ENCODE data around the gene CXorf38.

Gene CXorf38

GRCh38 chrX:40647307-40648197, at the start of gene CXorf38:
CXorf38 (minus strand) TSS chrX:40647561; CDS start chrX:40647520, 41 bp downstream.
- DNase-seq, result peak; percentile 80 to 82

- no peak for DNase-seq
These were observed 47.4 kb upstream of the CXorf38 start for GRCh38 chrX:40694802-40695201.

GRCh38 chrX:40688929-40689328, 41.6 kb upstream of the CXorf38 start:
- DNase-seq, result no peak

GRCh38 chrX:40687169-40687568, 39.8 kb upstream of the CXorf38 start:
- DNase-seq, result no peak

GRCh38 chrX:40685362-40685918, 38.1 kb upstream of the CXorf38 start:
- no peak for DNase-seq

- DNase-seq, result no peak
These were observed 36.7 kb upstream of the CXorf38 start for GRCh38 chrX:40684092-40684491.

- no peak for DNase-seq
These were observed 35.9 kb upstream of the CXorf38 start for GRCh38 chrX:40683245-40683644.

GRCh38 chrX:40671126-40671525, 23.8 kb upstream of the CXorf38 start:
- DNase-seq, result no peak

- no peak for DNase-seq
These were observed 16.7 kb upstream of the CXorf38 start for GRCh38 chrX:40663880-40664630.

- no peak for DNase-seq
These were observed 15.8 kb upstream of the CXorf38 start for GRCh38 chrX:40663078-40663740.

GRCh38 chrX:40661489-40661888, 14.1 kb upstream of the CXorf38 start:
- no peak for DNase-seq

GRCh38 chrX:40660381-40660780, 13.0 kb upstream of the CXorf38 start:
- DNase-seq, result no peak

GRCh38 chrX:40653535-40653934, 6.2 kb upstream of the CXorf38 start:
- no peak for DNase-seq

- DNase-seq, result no peak
These were observed 5.3 kb upstream of the CXorf38 start for GRCh38 chrX:40652664-40653063.

- peak; percentile 16 to 73 for DNase-seq
These were observed 4.4 kb upstream of the CXorf38 start for GRCh38 chrX:40651620-40652223.

- DNase-seq, result no peak
These were observed 663 bp downstream of the CXorf38 start for GRCh38 chrX:40646489-40647306.

- peak; percentile 19 to 25 for DNase-seq
These were observed 2.5 kb downstream of the CXorf38 start for GRCh38 chrX:40644821-40645358.

GRCh38 chrX:40644176-40644575, 3.2 kb downstream of the CXorf38 start:
- DNase-seq, result no peak

- no peak for DNase-seq
These were observed 9.7 kb downstream of the CXorf38 start for GRCh38 chrX:40637687-40638086.

GRCh38 chrX:40632199-40632598, 15.2 kb downstream of the CXorf38 start:
- no peak for DNase-seq

- DNase-seq, result no peak
These were observed 18.9 kb downstream of the CXorf38 start for GRCh38 chrX:40628506-40628905.
